ENCODE results near the gene KCND3.

KCND3 gene

DNA sequence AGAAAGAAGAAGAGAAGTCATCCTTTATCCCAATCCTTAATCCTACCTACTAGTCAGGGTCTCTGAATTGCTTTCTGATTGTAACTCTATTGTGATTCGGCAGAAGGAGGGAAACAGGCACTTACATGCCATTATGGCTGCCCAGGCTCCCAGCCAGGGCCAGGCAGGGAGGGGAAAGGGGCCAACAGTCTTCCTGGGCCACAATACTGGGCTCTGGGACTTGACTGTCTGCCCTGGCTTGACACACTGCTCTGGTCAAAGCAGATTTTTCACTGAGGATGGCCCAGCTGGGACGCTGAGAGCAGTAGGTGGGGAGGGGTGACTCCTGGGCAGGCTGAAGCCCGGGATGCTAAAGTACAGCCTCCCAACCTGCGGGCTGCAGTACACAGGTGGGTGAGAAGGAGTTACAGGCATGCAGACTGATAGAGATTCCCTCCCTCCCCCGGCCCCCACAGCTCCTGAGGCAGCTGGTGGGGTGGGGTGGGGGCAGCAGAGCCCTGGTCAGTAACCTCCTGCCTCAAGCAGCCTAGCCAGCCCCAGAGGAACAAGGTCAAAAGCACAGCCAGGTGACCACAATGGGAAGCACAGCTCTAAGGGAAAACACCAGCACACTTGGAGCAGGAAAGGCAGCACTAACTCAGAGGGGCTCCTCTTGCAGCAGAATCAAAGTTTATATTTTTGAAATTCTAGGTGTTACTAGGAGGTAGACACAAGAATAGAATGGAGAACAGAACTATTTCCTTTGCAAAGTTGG lies 25.3 kb downstream of the KCND3 start:
- TF ChIP-seq, protein P1, sequence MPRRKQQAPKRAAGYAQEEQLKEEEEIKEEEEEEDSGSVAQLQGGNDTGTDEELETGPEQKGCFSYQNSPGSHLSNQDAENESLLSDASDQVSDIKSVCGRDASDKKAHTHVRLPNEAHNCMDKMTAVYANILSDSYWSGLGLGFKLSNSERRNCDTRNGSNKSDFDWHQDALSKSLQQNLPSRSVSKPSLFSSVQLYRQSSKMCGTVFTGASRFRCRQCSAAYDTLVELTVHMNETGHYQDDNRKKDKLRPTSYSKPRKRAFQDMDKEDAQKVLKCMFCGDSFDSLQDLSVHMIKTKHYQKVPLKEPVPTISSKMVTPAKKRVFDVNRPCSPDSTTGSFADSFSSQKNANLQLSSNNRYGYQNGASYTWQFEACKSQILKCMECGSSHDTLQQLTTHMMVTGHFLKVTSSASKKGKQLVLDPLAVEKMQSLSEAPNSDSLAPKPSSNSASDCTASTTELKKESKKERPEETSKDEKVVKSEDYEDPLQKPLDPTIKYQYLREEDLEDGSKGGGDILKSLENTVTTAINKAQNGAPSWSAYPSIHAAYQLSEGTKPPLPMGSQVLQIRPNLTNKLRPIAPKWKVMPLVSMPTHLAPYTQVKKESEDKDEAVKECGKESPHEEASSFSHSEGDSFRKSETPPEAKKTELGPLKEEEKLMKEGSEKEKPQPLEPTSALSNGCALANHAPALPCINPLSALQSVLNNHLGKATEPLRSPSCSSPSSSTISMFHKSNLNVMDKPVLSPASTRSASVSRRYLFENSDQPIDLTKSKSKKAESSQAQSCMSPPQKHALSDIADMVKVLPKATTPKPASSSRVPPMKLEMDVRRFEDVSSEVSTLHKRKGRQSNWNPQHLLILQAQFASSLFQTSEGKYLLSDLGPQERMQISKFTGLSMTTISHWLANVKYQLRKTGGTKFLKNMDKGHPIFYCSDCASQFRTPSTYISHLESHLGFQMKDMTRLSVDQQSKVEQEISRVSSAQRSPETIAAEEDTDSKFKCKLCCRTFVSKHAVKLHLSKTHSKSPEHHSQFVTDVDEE (CRISPR knock-in tag; IDR thresholded peaks at IDR 0.05): no peak
- TF ChIP-seq TOX (CRISPR knock-in tag; IDR thresholded peaks at IDR 0.05; ENCODE audit: borderline replicate concordance) (no peak), RARB (CRISPR knock-in tag; IDR thresholded peaks at IDR 0.05) (no peak), ZNF70 (CRISPR knock-in tag; IDR thresholded peaks at IDR 0.05) (no peak), BACH2 (CRISPR knock-in tag; IDR thresholded peaks at IDR 0.05; ENCODE audit: borderline replicate concordance) (no peak), ZC3H10 (CRISPR knock-in tag; IDR thresholded peaks at IDR 0.05) (no peak), ISL1 (CRISPR knock-in tag; IDR thresholded peaks at IDR 0.05) (no peak), ZFP3 (CRISPR knock-in tag; IDR thresholded peaks at IDR 0.05) (no peak), OSR1 (CRISPR knock-in tag; IDR thresholded peaks at IDR 0.05) (no peak), SNAI2 (CRISPR knock-in tag; IDR thresholded peaks at IDR 0.05) (no peak)
- TF ChIP-seq, protein P2, sequence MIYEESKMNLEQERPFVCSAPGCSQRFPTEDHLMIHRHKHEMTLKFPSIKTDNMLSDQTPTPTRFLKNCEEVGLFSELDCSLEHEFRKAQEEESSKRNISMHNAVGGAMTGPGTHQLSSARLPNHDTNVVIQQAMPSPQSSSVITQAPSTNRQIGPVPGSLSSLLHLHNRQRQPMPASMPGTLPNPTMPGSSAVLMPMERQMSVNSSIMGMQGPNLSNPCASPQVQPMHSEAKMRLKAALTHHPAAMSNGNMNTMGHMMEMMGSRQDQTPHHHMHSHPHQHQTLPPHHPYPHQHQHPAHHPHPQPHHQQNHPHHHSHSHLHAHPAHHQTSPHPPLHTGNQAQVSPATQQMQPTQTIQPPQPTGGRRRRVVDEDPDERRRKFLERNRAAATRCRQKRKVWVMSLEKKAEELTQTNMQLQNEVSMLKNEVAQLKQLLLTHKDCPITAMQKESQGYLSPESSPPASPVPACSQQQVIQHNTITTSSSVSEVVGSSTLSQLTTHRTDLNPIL (CRISPR knock-in tag; IDR thresholded peaks at IDR 0.05; ENCODE audit: low read depth): no peak
- TF ChIP-seq, protein P3, sequence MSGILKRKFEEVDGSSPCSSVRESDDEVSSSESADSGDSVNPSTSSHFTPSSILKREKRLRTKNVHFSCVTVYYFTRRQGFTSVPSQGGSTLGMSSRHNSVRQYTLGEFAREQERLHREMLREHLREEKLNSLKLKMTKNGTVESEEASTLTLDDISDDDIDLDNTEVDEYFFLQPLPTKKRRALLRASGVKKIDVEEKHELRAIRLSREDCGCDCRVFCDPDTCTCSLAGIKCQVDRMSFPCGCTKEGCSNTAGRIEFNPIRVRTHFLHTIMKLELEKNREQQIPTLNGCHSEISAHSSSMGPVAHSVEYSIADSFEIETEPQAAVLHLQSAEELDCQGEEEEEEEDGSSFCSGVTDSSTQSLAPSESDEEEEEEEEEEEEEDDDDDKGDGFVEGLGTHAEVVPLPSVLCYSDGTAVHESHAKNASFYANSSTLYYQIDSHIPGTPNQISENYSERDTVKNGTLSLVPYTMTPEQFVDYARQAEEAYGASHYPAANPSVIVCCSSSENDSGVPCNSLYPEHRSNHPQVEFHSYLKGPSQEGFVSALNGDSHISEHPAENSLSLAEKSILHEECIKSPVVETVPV (CRISPR knock-in tag; IDR thresholded peaks at IDR 0.05): no peak
- TF ChIP-seq, protein P4, sequence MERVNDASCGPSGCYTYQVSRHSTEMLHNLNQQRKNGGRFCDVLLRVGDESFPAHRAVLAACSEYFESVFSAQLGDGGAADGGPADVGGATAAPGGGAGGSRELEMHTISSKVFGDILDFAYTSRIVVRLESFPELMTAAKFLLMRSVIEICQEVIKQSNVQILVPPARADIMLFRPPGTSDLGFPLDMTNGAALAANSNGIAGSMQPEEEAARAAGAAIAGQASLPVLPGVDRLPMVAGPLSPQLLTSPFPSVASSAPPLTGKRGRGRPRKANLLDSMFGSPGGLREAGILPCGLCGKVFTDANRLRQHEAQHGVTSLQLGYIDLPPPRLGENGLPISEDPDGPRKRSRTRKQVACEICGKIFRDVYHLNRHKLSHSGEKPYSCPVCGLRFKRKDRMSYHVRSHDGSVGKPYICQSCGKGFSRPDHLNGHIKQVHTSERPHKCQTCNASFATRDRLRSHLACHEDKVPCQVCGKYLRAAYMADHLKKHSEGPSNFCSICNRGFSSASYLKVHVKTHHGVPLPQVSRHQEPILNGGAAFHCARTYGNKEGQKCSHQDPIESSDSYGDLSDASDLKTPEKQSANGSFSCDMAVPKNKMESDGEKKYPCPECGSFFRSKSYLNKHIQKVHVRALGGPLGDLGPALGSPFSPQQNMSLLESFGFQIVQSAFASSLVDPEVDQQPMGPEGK (CRISPR knock-in tag; IDR thresholded peaks at IDR 0.05; ENCODE audit: borderline replicate concordance): no peak
- ATAC-seq: no peak

DNA sequence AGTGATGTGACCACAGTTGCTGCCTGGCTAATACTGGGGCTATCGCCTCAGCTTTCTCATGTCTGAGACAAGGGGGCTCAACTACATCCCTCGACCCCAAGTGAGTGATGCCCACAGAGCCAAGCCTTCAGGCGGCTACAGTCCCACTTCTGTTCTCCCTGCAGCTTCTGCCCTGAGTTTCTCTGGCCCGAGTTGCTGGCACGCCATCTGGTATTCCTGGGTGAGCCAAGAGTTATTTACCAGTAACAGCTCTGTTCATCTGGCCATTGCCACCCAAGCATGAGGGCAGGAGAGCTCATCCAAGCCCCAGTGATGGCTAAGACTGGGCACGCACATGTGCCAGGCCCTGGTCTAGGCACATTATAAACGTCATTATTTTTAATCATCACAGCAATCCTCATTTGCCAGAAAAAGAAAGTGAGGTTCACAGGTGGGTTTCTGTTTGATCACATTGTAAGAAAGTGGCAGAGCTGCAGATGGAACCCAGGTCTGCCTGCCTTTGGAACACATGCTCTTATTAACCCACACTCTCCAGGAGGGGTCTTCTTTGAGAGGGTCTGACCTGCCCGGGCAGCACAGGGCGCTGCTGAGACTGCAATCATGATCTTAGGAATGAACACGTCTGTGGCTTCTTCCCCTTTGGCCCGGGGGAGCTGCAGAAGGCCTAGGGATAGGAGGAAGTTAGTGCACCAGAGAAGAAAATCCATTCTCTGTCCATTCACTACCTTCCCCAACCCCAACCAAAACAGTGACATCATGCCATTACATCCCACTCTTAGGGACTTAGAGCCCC lies 27.5 kb downstream of the KCND3 start:
- ATAC-seq: no peak
- no peak for TF ChIP-seq ESRRG (CRISPR knock-in tag; IDR thresholded peaks at IDR 0.05)
- TF ChIP-seq CSDC2 (CRISPR knock-in tag; IDR thresholded peaks at IDR 0.05): no peak
- TF ChIP-seq, protein P2 (CRISPR knock-in tag; IDR thresholded peaks at IDR 0.05; ENCODE audit: low read depth): no peak

DNA sequence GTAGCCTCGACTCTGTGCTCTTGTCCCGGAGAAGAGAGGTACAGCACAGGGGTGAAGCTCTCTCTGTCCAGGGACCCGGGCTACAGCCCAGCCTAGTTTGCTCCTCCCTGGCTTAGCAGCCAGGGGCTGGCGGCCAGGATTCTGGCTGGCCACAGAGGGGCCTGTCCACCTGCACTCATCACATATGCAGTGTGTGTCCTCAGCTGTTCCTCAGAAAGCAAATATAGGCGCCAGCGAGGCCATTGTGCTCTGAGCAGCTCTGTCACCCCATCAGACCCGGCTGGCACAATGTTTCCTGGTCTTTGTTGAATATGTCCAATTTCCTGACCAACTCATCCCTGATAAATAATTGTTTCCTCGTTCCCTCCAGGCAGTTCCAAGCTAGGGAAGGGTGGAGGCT lies 28.5 kb downstream of the KCND3 start:
- no peak for ATAC-seq
- TF ChIP-seq ZNF565 (CRISPR knock-in tag; conservative IDR thresholded peaks at IDR 0.05; ENCODE audit: low read depth) (no peak), RARB (CRISPR knock-in tag; IDR thresholded peaks at IDR 0.05) (no peak), CSDC2 (CRISPR knock-in tag; IDR thresholded peaks at IDR 0.05) (no peak), ISL1 (CRISPR knock-in tag; IDR thresholded peaks at IDR 0.05) (no peak), ZNF8 (CRISPR knock-in tag; IDR thresholded peaks at IDR 0.05) (no peak), ESRRG (CRISPR knock-in tag; IDR thresholded peaks at IDR 0.05) (no peak), SNAI2 (CRISPR knock-in tag; IDR thresholded peaks at IDR 0.05) (no peak), ZC3H10 (CRISPR knock-in tag; IDR thresholded peaks at IDR 0.05) (no peak), TCF4 (CRISPR knock-in tag; IDR thresholded peaks at IDR 0.05; ENCODE audit: borderline replicate concordance) (no peak), TOX (CRISPR knock-in tag; IDR thresholded peaks at IDR 0.05; ENCODE audit: borderline replicate concordance) (no peak), ZNF70 (CRISPR knock-in tag; IDR thresholded peaks at IDR 0.05) (no peak)
- TF ChIP-seq, protein P5, sequence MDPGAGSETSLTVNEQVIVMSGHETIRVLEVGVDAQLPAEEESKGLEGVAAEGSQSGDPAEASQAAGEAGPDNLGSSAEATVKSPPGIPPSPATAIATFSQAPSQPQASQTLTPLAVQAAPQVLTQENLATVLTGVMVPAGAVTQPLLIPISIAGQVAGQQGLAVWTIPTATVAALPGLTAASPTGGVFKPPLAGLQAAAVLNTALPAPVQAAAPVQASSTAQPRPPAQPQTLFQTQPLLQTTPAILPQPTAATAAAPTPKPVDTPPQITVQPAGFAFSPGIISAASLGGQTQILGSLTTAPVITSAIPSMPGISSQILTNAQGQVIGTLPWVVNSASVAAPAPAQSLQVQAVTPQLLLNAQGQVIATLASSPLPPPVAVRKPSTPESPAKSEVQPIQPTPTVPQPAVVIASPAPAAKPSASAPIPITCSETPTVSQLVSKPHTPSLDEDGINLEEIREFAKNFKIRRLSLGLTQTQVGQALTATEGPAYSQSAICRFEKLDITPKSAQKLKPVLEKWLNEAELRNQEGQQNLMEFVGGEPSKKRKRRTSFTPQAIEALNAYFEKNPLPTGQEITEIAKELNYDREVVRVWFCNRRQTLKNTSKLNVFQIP (CRISPR knock-in tag; IDR thresholded peaks at IDR 0.05; ENCODE audit: borderline replicate concordance, low read depth): no peak
- TF ChIP-seq, protein P1 (CRISPR knock-in tag; IDR thresholded peaks at IDR 0.05): no peak
- TF ChIP-seq, protein P2 (CRISPR knock-in tag; IDR thresholded peaks at IDR 0.05; ENCODE audit: low read depth): no peak

All from SK-N-SH treated with all-trans-retinoic acid at 6 μM for 48 hours (cell line).